Neural progenitor cell (in vitro differentiated cells): Measurements from ENCODE around the gene CEP290. TPM values are rescaled to one million over a fixed set of nuclear protein-coding genes. Genes with fewer than 3 reads are reported as not detected.
"Not testable (repeated sequence)": the region's sequence is repeated elsewhere in the genome, so short reads cannot be mapped to it uniquely, and the experiment has no call there.

Experiments
- DNase-seq: peaks from one replicate; pipeline ENCODE4 v3.0.0-alpha.2; 2016; ENCODE audit warnings: low spot score
- H2AFZ ChIP-seq: fragments of 200-600 bp; sonication (generic); replicated peaks from 2 replicates; pipeline ENCODE4 v1.6.1; 2016; ENCODE audit warnings: antibody characterized with exemption
- H3F3A ChIP-seq: fragments of 200-600 bp; sonication (generic); 2 replicates; pipeline ENCODE4 v1.6.1; 2016; ENCODE audit warnings: antibody characterized with exemption, low read depth
- H3K27ac ChIP-seq: fragments of 200-600 bp; sonication (generic); 2 replicates; pipeline ENCODE4 v1.5.1; 2016; ENCODE audit warnings: mild to moderate bottlenecking
- H3K27me3 ChIP-seq: fragments of 200-600 bp; sonication (generic); 2 replicates; pipeline ENCODE4 v1.6.1; 2016; ENCODE audit warnings: mild to moderate bottlenecking, moderate library complexity
- H3K36me3 ChIP-seq: fragments of 200-600 bp; sonication (generic); 2 replicates; pipeline ENCODE4 v1.5.1; 2016
- H3K4me1 ChIP-seq: fragments of 200-600 bp; sonication (generic); 2 replicates; pipeline ENCODE4 v1.6.1; 2016; ENCODE audit warnings: mixed run types
- H3K4me2 ChIP-seq: fragments of 200-600 bp; sonication (generic); 2 replicates; pipeline ENCODE4 v1.6.1; 2016
- H3K4me3 ChIP-seq: fragments of 200-600 bp; sonication (generic); 2 replicates; pipeline ENCODE4 v1.5.1; 2016
- H3K79me2 ChIP-seq: fragments of 200-600 bp; sonication (generic); 2 replicates; pipeline ENCODE4 v1.6.1; 2016; ENCODE audit warnings: low read depth
- H3K9ac ChIP-seq: fragments of 200-600 bp; sonication (generic); 2 replicates; pipeline ENCODE4 v1.6.1; 2016
- H3K9me3 ChIP-seq: fragments of 200-600 bp; sonication (generic); 2 replicates; pipeline ENCODE4 v1.5.1; 2016; ENCODE audit warnings: low read depth
- H4K20me1 ChIP-seq: fragments of 200-600 bp; sonication (generic); 2 replicates; pipeline ENCODE4 v1.6.1; 2016; ENCODE audit warnings: low read depth
- H3K27ac Mint-ChIP-seq: 3 replicates; pipeline ENCODE4 v1.8.0; 2021; ENCODE audit warnings: mixed read lengths
- H3K27me3 Mint-ChIP-seq: 2 replicates; pipeline ENCODE4 v1.8.0; 2022; ENCODE audit warnings: low read depth, mild to moderate bottlenecking, inconsistent platforms, moderate library complexity, mixed read lengths; ENCODE audit not compliant: insufficient read depth
- H3K36me3 Mint-ChIP-seq: 3 replicates; pipeline ENCODE4 v1.8.0; 2021; ENCODE audit warnings: mixed read lengths
- H3K4me1 Mint-ChIP-seq: 3 replicates; pipeline ENCODE4 v1.8.0; 2021; ENCODE audit warnings: mixed read lengths
- H3K4me3 Mint-ChIP-seq: 3 replicates; pipeline ENCODE4 v1.8.0; 2021; ENCODE audit warnings: mild to moderate bottlenecking, moderate library complexity, mixed read lengths
- H3K9me3 Mint-ChIP-seq: 3 replicates; pipeline ENCODE4 v1.8.0; 2020; ENCODE audit warnings: mixed read lengths
- EZH2 ChIP-seq: fragments of 200-600 bp; sonication (generic); IDR thresholded peaks from 2 replicates; pipeline ENCODE4 v1.6.1; 2017; ENCODE audit warnings: antibody characterized with exemption, mild to moderate bottlenecking, moderate library complexity
- EZH2phosphoT487 ChIP-seq: fragments of 200-600 bp; sonication (generic); IDR thresholded peaks from 2 replicates; pipeline ENCODE4 v1.6.1; 2017; ENCODE audit warnings: antibody characterized with exemption
- total RNA-seq: library from RNA; depleted of rRNA; stranded (reverse); fragments of >200 nt; gene quantifications from 2 replicates; pipeline ENCODE4 v1.2.3, GENCODE V29; 2015; ENCODE audit warnings: low replicate concordance
- TF ChIP-seq, protein P1 (sequence below): fragments of 200-600 bp; sonication (generic); IDR thresholded peaks from 2 replicates; pipeline ENCODE4 v1.5.1; 2017; ENCODE audit warnings: antibody characterized with exemption, mild to moderate bottlenecking

The CEP290 gene
- total RNA-seq, 1 donor from 2014 or later: 32.1 TPM

- Mint-ChIP-seq H3K27me3 (no peaks in the 10 kb centered on the region), H3K36me3 (peaks cover 2% of the 10 kb centered on the region), H3K4me3 (peak overlapping the region; percentile 71), H3K4me1 (peaks cover 30% of the 10 kb centered on the region), H3K27ac (no peak overlapping the region), H3K9me3 (no peaks in the 10 kb centered on the region)
- Histone ChIP-seq H3K27me3 (no peaks in the 10 kb centered on the region), H4K20me1 (no peaks in the 10 kb centered on the region), H3K36me3 (no peaks in the 10 kb centered on the region), H2AFZ (no peak overlapping the region), H3K4me1 (peaks cover 38% of the 10 kb centered on the region), H3F3A (no peaks in the 10 kb centered on the region), H3K79me2 (peaks cover 68% of the 10 kb centered on the region), H3K27ac (no peak overlapping the region), H3K4me3 (no peak overlapping the region), H3K4me2 (peak overlapping the region; percentile 80), H3K9ac (no peak overlapping the region), H3K9me3 (no peaks in the 10 kb centered on the region)
- TF ChIP-seq EZH2 (no peak), EZH2phosphoT487 (no peak)
- TF ChIP-seq, protein P1, sequence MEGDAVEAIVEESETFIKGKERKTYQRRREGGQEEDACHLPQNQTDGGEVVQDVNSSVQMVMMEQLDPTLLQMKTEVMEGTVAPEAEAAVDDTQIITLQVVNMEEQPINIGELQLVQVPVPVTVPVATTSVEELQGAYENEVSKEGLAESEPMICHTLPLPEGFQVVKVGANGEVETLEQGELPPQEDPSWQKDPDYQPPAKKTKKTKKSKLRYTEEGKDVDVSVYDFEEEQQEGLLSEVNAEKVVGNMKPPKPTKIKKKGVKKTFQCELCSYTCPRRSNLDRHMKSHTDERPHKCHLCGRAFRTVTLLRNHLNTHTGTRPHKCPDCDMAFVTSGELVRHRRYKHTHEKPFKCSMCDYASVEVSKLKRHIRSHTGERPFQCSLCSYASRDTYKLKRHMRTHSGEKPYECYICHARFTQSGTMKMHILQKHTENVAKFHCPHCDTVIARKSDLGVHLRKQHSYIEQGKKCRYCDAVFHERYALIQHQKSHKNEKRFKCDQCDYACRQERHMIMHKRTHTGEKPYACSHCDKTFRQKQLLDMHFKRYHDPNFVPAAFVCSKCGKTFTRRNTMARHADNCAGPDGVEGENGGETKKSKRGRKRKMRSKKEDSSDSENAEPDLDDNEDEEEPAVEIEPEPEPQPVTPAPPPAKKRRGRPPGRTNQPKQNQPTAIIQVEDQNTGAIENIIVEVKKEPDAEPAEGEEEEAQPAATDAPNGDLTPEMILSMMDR: no peak
- no peak for DNase-seq
Measured at GRCh38 chr12:88144037-88144436, 2.1 kb upstream of the CEP290 start.

- TF ChIP-seq, protein P1: no peak
- TF ChIP-seq EZH2 (no peak), EZH2phosphoT487 (no peak)
- Histone ChIP-seq H3K9ac (peak overlapping the region; percentile 65), H2AFZ (peak overlapping the region; percentile 87), H3K27me3 (no peaks in the 10 kb centered on the region), H3K4me1 (peaks cover 36% of the 10 kb centered on the region), H3K79me2 (peaks cover 57% of the 10 kb centered on the region), H3F3A (no peaks in the 10 kb centered on the region), H4K20me1 (no peaks in the 10 kb centered on the region), H3K36me3 (no peaks in the 10 kb centered on the region), H3K4me2 (peak overlapping the region; percentile 80), H3K27ac (no peak overlapping the region), H3K4me3 (peak overlapping the region; percentile 70), H3K9me3 (no peaks in the 10 kb centered on the region)
- Mint-ChIP-seq H3K27me3 (no peaks in the 10 kb centered on the region), H3K4me3 (peak overlapping the region; percentile 94), H3K9me3 (no peaks in the 10 kb centered on the region), H3K36me3 (peaks cover 6% of the 10 kb centered on the region), H3K4me1 (peaks cover 30% of the 10 kb centered on the region), H3K27ac (peak overlapping the region; percentile 69)
- peak; percentile 40 for DNase-seq
Measured at GRCh38 chr12:88142610-88142991, 713 bp upstream of the CEP290 start.

GRCh38 chr12:88141425-88141773, 489 bp downstream of the CEP290 start:
- Histone ChIP-seq H2AFZ (peak overlapping the region; percentile 85), H4K20me1 (no peaks in the 10 kb centered on the region), H3K27me3 (no peaks in the 10 kb centered on the region), H3K4me2 (peak overlapping the region; percentile 78), H3K4me1 (peaks cover 34% of the 10 kb centered on the region), H3F3A (no peaks in the 10 kb centered on the region), H3K79me2 (peaks cover 45% of the 10 kb centered on the region), H3K4me3 (peak overlapping the region; percentile 70), H3K9ac (peak overlapping the region; percentile 40), H3K36me3 (no peaks in the 10 kb centered on the region), H3K27ac (no peak overlapping the region), H3K9me3 (no peaks in the 10 kb centered on the region)
- no peaks in the 10 kb centered on the region for H3K27me3 Mint-ChIP-seq
- no peak for TF ChIP-seq EZH2
- TF ChIP-seq, protein P1: no peak
- TF ChIP-seq EZH2phosphoT487: no peak
- H3K4me3 Mint-ChIP-seq: peak overlapping the region; percentile 94
- H3K4me1 Mint-ChIP-seq: peaks cover 30% of the 10 kb centered on the region
- H3K27ac Mint-ChIP-seq: no peak overlapping the region
- peaks cover 10% of the 10 kb centered on the region for H3K36me3 Mint-ChIP-seq
- DNase-seq: no peak
- no peaks in the 10 kb centered on the region for H3K9me3 Mint-ChIP-seq

- not testable (repeated sequence) for H3K9ac ChIP-seq, H3F3A ChIP-seq, H4K20me1 ChIP-seq, H3K4me3 ChIP-seq, H3K27ac Mint-ChIP-seq, H3K9me3 ChIP-seq, DNase-seq, H3K9me3 Mint-ChIP-seq, H3K27me3 ChIP-seq, H3K4me3 Mint-ChIP-seq, H3K36me3 Mint-ChIP-seq, H3K4me2 ChIP-seq, H3K27me3 Mint-ChIP-seq, H3K27ac ChIP-seq, H2AFZ ChIP-seq, H3K36me3 ChIP-seq
- Histone ChIP-seq H3K79me2 (peaks cover 28% of the 10 kb centered on the region), H3K4me1 (peaks cover 22% of the 10 kb centered on the region)
- peaks cover 16% of the 10 kb centered on the region for H3K4me1 Mint-ChIP-seq
Measured at GRCh38 chr12:88139711-88140110, 2.2 kb downstream of the CEP290 start.

DNA sequence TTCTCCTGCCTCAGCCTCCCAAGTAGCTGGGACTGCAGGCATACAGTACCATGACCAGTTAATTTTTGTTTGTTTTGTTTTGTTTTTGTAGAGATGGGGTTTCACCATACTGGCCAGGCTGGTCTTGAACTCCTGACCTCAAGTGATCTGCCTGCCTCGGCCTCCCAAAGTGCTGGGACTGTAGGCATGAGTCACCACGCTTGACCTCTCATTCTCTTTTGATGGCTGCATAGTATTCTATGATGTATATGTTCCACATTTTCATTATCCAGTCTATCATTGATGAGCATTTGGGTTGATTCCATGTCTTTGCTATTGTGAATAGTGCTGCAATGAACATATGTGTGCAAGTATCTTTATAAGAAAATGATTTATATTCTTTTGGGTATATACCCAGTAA, 8.7 kb downstream of the CEP290 start:
- not testable (repeated sequence) for H3K4me1 ChIP-seq, H3K27ac Mint-ChIP-seq, H2AFZ ChIP-seq, H3K4me2 ChIP-seq, H3K27ac ChIP-seq, H3K27me3 ChIP-seq, DNase-seq, H3K9ac ChIP-seq, H3K27me3 Mint-ChIP-seq, H3K79me2 ChIP-seq, H3K4me3 Mint-ChIP-seq, H3K4me1 Mint-ChIP-seq, H3K9me3 ChIP-seq, H3K4me3 ChIP-seq, H3K9me3 Mint-ChIP-seq, H3K36me3 ChIP-seq, H4K20me1 ChIP-seq, H3F3A ChIP-seq
- peaks cover 15% of the 10 kb centered on the region for H3K36me3 Mint-ChIP-seq
